ENCODE data around the gene UNC13B. TPM values are rescaled to one million over a fixed set of nuclear protein-coding genes. Genes with fewer than 3 reads are reported as not detected.

UNC13B gene
- total and polyA plus RNA-seq, 2 of the 13 experiments (the other 11 are each of a cell fraction or from before 2014, with no cell fraction given) = 14.0 to 18.3 TPM

GRCh38 chr9:35258660-35259474, 97.1 kb downstream of the UNC13B start (continued):
- TF ChIP-seq, protein P1, sequence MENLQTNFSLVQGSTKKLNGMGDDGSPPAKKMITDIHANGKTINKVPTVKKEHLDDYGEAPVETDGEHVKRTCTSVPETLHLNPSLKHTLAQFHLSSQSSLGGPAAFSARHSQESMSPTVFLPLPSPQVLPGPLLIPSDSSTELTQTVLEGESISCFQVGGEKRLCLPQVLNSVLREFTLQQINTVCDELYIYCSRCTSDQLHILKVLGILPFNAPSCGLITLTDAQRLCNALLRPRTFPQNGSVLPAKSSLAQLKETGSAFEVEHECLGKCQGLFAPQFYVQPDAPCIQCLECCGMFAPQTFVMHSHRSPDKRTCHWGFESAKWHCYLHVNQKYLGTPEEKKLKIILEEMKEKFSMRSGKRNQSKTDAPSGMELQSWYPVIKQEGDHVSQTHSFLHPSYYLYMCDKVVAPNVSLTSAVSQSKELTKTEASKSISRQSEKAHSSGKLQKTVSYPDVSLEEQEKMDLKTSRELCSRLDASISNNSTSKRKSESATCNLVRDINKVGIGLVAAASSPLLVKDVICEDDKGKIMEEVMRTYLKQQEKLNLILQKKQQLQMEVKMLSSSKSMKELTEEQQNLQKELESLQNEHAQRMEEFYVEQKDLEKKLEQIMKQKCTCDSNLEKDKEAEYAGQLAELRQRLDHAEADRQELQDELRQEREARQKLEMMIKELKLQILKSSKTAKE (CRISPR knock-in tag; IDR thresholded peaks at IDR 0.05; ENCODE audit: borderline replicate concordance) = no peak
- no peak for TF ChIP-seq HMGA1 (CRISPR knock-in tag; conservative IDR thresholded peaks at IDR 0.05)
- TF ChIP-seq ZNF367 (CRISPR knock-in tag; IDR thresholded peaks at IDR 0.05; ENCODE audit: borderline replicate concordance) = no peak
- no peak for TF ChIP-seq ATF1 (CRISPR knock-in tag; IDR thresholded peaks at IDR 0.05)
- no peak for TF ChIP-seq FOSL2 (CRISPR knock-in tag; IDR thresholded peaks at IDR 0.05)
- no peak for TF ChIP-seq JUNB (CRISPR knock-in tag; IDR thresholded peaks at IDR 0.05; ENCODE audit: borderline replicate concordance)
- TF ChIP-seq ZSCAN29 (CRISPR knock-in tag; conservative IDR thresholded peaks at IDR 0.05) = no peak
- no peak for TF ChIP-seq ZNF570 (CRISPR knock-in tag; IDR thresholded peaks at IDR 0.05; ENCODE audit: borderline replicate concordance)
- TF ChIP-seq ZNF577 (CRISPR knock-in tag; IDR thresholded peaks at IDR 0.05; ENCODE audit: borderline replicate concordance, low read depth) = no peak
- TF ChIP-seq ZNF430 (CRISPR knock-in tag; IDR thresholded peaks at IDR 0.05) = no peak
- TF ChIP-seq CEBPB (IDR thresholded peaks at IDR 0.05; ENCODE audit: borderline replicate concordance, low read depth, low read length) = no peak
- TF ChIP-seq TSC22D2 (CRISPR knock-in tag; IDR thresholded peaks at IDR 0.05; ENCODE audit: borderline replicate concordance) = no peak
- no peak for TF ChIP-seq ZNF703 (CRISPR knock-in tag; IDR thresholded peaks at IDR 0.05; ENCODE audit: borderline replicate concordance)
- TF ChIP-seq, protein P2, sequence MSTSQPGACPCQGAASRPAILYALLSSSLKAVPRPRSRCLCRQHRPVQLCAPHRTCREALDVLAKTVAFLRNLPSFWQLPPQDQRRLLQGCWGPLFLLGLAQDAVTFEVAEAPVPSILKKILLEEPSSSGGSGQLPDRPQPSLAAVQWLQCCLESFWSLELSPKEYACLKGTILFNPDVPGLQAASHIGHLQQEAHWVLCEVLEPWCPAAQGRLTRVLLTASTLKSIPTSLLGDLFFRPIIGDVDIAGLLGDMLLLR (CRISPR knock-in tag; IDR thresholded peaks at IDR 0.05) = no peak
- no peak for TF ChIP-seq MAFF (IDR thresholded peaks at IDR 0.05; ENCODE audit: low read depth, low read length)
- TF ChIP-seq RORA (CRISPR knock-in tag; IDR thresholded peaks at IDR 0.05) = no peak
- TF ChIP-seq, protein P3, sequence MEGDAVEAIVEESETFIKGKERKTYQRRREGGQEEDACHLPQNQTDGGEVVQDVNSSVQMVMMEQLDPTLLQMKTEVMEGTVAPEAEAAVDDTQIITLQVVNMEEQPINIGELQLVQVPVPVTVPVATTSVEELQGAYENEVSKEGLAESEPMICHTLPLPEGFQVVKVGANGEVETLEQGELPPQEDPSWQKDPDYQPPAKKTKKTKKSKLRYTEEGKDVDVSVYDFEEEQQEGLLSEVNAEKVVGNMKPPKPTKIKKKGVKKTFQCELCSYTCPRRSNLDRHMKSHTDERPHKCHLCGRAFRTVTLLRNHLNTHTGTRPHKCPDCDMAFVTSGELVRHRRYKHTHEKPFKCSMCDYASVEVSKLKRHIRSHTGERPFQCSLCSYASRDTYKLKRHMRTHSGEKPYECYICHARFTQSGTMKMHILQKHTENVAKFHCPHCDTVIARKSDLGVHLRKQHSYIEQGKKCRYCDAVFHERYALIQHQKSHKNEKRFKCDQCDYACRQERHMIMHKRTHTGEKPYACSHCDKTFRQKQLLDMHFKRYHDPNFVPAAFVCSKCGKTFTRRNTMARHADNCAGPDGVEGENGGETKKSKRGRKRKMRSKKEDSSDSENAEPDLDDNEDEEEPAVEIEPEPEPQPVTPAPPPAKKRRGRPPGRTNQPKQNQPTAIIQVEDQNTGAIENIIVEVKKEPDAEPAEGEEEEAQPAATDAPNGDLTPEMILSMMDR (CRISPR knock-in tag; IDR thresholded peaks at IDR 0.05) = peak; percentile 77
- no peak for TF ChIP-seq RBM39 (IDR thresholded peaks at IDR 0.05; ENCODE audit: low read depth, low read length, poor library complexity, severe bottlenecking)
- no peak for TF ChIP-seq SMYD3 (CRISPR knock-in tag; IDR thresholded peaks at IDR 0.05)
- no peak for TF ChIP-seq HBP1 (CRISPR knock-in tag; IDR thresholded peaks at IDR 0.05; ENCODE audit: low read depth)
- TF ChIP-seq ZNF383 (CRISPR knock-in tag; IDR thresholded peaks at IDR 0.05; ENCODE audit: borderline replicate concordance) = no peak
- TF ChIP-seq ZNF446 (CRISPR knock-in tag; IDR thresholded peaks at IDR 0.05) = no peak
- no peak for TF ChIP-seq NKX3-1 (CRISPR knock-in tag; IDR thresholded peaks at IDR 0.05)
